Left ventricle myocardium superior (tissue), 1 donor: ENCODE results near the gene MAN1B1. TPM values are rescaled to one million over a fixed set of nuclear protein-coding genes. Genes with fewer than 3 reads are reported as not detected.
"Not testable (repeated sequence)": the region's sequence is repeated elsewhere in the genome, so short reads cannot be mapped to it uniquely, and the experiment has no call there.

Experiments used
- ATAC-seq: fragments of 200-7000 bp; cut with Tn5 transposase; one replicate; pipeline ENCODE4 v1.9.1; 2020; ENCODE audit warnings: mild to moderate bottlenecking, moderate library complexity
- DNase-seq: peaks from one replicate; pipeline ENCODE4 v3.0.0-alpha.2; 2020
- intact Hi-C: fragments of 100-400 bp; cut with micrococcal nuclease; formaldehyde crosslinking; loops from one replicate; pipeline ENCODE4 v1.11.0; 2022
- total RNA-seq: library from RNA; stranded (reverse); fragmentation: NEBNext Ultra II Directional; extraction: Animal tissue kit (Norgen Biotek cat#: 25700); gene quantifications from one replicate; pipeline ENCODE4 v1.2.1, GENCODE V29; 2021
- donor health status: DM: no; HTN: yes; CAD: no; lungs with severe emphysema.

Gene MAN1B1
- total RNA-seq, 1 donor from 2014 or later: 21.4 TPM

- DNase-seq (no peak), ATAC-seq (no peak)
- intact Hi-C loops: no loop called here
Observed at GRCh38 chr9:137051145-137051724, 35.5 kb upstream of the MAN1B1 start.

DNA sequence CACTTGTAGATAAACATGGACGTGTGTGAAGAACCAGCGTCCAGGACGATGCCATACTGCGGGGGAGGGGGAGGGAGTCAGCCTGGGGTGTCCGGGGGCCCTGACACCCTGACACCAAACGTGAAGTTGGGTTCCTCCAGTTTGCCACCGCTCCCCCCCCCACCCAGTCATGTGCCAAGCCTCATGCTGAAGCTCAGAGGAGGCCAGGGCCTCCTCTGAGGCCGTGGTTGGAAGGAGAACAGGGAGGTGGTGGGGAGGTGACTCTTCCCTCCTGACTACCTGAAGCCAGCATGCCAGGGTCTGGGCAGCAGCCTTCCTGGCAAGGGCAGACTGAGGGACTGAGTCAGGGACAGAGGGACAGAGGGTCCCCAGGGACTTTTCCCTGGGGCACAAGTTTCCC, 34.5 kb upstream of the MAN1B1 start:
- intact Hi-C loops: no loop called here
- ATAC-seq: no peak
- no peak for DNase-seq

- DNase-seq: no peak
- ATAC-seq: no peak
- intact Hi-C loops: no loop called here
Observed at GRCh38 chr9:137052998-137053943, 33.5 kb upstream of the MAN1B1 start.

DNA sequence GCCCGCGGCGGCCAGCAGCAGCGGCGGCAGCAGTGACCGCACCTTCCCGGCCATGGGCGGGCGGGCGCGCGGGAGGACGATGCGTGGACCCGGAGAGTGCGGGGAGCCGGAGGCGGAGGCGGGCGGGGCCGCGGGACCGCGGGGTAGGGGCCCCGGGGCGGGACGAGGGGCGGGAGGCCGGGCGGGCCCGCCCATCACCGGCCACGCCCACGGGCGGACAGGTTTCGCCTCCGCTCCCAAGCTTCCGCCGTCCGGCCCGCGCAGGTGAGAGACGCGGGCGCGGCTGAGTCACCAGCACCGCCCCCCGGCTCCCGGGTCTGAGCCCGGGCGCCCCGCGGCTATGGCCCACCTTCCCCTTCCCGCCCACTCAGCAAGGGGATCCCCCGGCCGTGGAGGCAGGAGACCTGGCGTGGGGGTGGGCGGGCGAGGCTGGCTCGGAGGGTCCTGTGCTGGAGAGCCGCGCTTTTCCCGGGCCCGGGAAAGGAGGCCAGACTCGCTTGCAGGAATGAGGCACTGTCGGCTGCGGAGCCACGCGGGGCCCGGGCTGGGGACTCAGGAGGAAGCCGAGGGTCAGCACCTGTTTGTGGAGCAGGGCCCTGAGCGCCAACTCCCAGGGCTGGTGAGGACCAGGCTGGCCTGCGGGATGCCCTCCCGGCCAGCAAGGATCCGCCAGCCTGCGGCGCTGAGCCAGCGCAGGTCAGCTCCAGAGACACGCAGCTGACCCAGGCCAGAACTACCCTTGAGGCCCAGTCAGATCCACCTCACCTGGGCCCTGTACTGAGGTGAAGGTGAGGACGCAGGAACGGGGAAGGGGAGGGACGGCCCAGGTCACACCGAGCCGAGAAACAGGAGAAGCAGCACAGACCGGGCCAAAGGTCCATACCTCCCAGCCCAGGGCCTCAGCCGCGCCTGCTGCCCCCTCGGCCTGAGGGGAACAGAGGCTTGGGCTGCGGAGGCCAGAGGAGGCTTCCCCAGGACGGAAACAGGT, 32.5 kb upstream of the MAN1B1 start, which contains the start of gene ENTPD2:
ENTPD2 (minus strand) TSS at position 118 of the 988 bp plus-strand sequence; CDS start at position 54, 64 bp downstream.
- no peak for ATAC-seq
- DNase-seq: no peak
- intact Hi-C loops: no loop called here

DNA sequence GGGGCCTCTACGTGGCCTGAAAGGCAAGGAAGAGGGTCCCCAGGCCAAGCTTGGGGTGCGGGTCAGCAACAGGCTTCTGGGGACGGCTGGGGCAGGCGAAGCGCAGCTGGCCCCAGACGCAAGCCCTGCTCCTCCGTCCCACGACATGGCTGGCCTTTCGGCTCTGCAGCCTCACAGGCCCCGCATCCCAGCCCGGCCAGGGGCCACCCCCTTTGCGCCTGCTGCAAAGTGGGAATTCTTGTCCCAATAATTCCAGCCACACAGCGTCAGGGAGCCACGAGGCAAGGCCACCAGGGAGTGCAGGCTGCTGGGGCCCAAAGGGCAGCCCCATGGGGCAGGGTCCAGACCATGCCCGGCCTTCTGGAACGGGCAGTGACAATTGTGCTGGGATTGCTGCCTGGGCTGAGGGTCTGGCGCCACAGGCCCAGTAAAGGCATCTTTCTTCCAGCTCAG, 31.8 kb upstream of the MAN1B1 start:
- peak; percentile 7 for ATAC-seq
- DNase-seq: no peak
- intact Hi-C loops: no loop called here

GRCh38 chr9:137055385-137056364, 31.1 kb upstream of the MAN1B1 start:
- intact Hi-C loops: no loop called here
- ATAC-seq (peak; percentile 93), DNase-seq (peak; percentile 96)

- ATAC-seq: no peak
- DNase-seq: no peak
- intact Hi-C loops: no loop called here
Observed at GRCh38 chr9:137056739-137057415, 29.9 kb upstream of the MAN1B1 start.

DNA sequence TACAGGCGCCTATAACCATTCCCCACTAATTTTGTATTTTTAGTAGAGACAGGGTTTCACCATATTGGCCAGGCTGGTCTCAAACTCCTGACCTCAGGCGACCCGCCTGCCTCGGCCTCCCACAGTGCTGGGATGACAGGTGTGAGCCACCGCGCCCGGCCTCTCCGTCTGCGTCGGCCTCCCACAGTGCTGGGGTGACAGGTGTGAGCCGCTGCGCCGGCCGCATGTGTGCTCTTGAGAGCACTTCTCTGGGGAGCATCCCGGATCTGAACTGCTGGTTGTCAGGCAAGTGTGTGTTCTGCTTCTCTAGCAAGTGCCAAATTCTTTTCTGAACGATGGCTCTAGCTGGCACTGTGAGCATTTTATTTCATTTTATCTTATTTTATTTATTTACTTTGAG, 29.2 kb upstream of the MAN1B1 start:
- intact Hi-C loops: no loop called here
- no peak for DNase-seq
- no peak for ATAC-seq

- intact Hi-C loops: no loop called here
- ATAC-seq (no peak), DNase-seq (no peak)
Observed at GRCh38 chr9:137058521-137059234, 28.1 kb upstream of the MAN1B1 start.

DNA sequence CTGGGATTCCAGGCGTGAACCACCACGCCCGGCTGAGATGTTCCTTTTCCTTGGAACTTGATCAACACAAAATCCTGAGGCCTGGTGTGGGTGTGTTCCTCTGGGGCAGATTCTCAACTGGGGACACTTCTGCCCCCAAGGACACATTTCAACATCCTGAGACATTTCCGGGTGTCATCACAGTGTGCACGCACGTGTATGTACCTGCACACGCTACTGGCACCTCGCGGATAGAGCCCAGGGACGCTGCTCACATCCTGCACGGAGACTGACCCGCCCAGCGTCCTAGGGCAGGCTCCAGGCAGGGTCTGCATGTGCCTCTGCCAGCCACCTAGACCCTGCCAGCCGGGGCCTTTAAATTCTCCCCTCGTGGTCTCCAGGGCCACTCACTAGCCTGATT, 24.4 kb upstream of the MAN1B1 start:
- ATAC-seq (no peak), DNase-seq (no peak)
- intact Hi-C loops: no loop called here

DNA sequence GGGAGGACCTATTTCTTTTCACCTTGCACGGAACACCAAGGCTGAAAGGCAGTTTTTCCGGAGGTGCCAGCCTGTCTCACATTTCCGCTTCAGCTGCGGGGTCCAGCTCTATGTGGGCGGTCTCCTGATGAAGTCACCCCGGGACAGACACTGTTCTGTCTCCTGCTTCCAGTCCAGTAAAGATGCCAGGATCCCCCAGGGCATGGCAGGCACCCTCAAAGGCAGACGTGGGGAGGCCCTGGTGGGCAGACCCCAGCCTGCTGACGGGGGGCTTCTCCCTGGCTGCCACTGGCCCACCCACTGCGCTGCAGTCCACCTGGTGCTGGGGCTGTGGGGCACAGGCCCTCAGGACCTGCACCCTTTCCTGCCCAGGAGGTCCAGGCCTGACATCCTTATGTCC, 24.0 kb upstream of the MAN1B1 start:
- intact Hi-C loops, ATAC-seq, DNase-seq: not testable (repeated sequence)

GRCh38 chr9:137063311-137064026, 23.3 kb upstream of the MAN1B1 start:
- intact Hi-C loops: no loop called here
- no peak for ATAC-seq
- no peak for DNase-seq

GRCh38 chr9:137064027-137064879, 22.5 kb upstream of the MAN1B1 start:
- DNase-seq (peak; percentile 88), ATAC-seq (peak; percentile 72)
- intact Hi-C loops: no loop called here

GRCh38 chr9:137064880-137065164, 22.0 kb upstream of the MAN1B1 start:
- ATAC-seq (no peak), DNase-seq (no peak)
- intact Hi-C loops: no loop called here

DNA sequence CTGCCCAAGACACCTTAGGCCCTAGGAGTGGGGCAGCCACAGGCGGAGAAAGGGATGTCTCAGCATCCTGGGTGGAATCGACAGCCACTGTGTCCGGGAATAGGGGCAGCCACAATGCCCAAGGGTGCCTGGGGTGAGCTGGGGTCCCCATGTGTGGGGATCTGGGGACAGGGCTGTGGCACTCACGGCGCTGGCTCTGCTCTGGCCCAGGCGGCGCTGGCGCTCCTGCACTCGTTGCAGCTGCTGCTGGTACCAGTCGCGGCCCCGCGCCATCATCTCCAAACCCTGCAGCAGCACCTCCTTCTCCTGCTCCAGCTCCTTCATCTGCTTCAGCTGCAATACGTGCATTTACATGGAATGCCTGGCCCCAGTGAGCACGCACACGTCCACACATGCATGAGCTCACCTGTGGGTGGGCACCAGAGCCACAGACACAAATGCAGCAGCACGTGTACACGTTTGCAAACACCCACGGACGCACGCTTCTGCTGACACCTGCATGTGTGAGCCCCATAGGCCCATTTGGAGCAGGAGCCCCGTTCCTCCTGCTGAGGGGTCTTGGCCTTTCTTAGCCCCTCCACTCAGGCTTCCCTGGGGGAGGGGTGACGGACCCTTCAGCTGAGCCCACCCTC, 21.3 kb upstream of the MAN1B1 start:
- DNase-seq: no peak
- ATAC-seq: no peak
- intact Hi-C loops: no loop called here
